ENCODE results near the gene TRAK1. TPM values are rescaled to one million over a fixed set of nuclear protein-coding genes. Genes with fewer than 3 reads are reported as not detected.

The TRAK1 gene
- total and polyA plus RNA-seq, 10 of the 15 experiments (the other 5 are each of a cell fraction or from before 2014, with no cell fraction given), result 6.6 to 46.2 (median 23.7) TPM

GRCh38 chr3:42236611-42237010 lies 145.5 kb downstream of the TRAK1 start (continued):
- TF ChIP-seq STAT3 (IDR thresholded peaks at IDR 0.05; ENCODE audit: low read depth, low read length) (no peak), ZNF592 (IDR thresholded peaks at IDR 0.05) (no peak), POLR2AphosphoS2 (IDR thresholded peaks at IDR 0.05; ENCODE audit: low read depth, low read length) (no peak), CREB1 (IDR thresholded peaks at IDR 0.05; ENCODE audit: low read depth) (no peak)

- intact Hi-C loops (cut with micrococcal nuclease; ENCODE audit: unreplicated experiment), result loop anchor here (2.0 to 5.0 kb wide), 2 partner anchors 295 to 354 kb away; no protein-coding TSS in a partner anchor
- Histone ChIP-seq H2AFZ (ENCODE audit: control insufficient read depth, low read depth, low read length) (no peak overlapping the region), H3K4me2 (ENCODE audit: control insufficient read depth, insufficient read depth) (no peak overlapping the region), H3K4me3 (no peak overlapping the region), H3K9me3 (replicated peaks; ENCODE audit: control insufficient read depth, insufficient read depth, low read length) (no peaks in the 10 kb centered on the region), H3K27ac (ENCODE audit: control insufficient read depth, insufficient read depth) (no peak overlapping the region), H3K36me3 (ENCODE audit: control insufficient read depth in 2 of 2, insufficient read depth in 2 of 2, low read length in 1 of 2) (no peaks in the 10 kb centered on the region), H3K9ac (ENCODE audit: control insufficient read depth, insufficient read depth, low read length) (no peak overlapping the region), H3K4me1 (ENCODE audit: control insufficient read depth, insufficient read depth, low read length) (0 out of 2 replicates have a peak, but pooled peaks cover 2% of the 10 kb centered on the region), H3K79me2 (ENCODE audit: control insufficient read depth, insufficient read depth, low read length) (no peaks in the 10 kb centered on the region), H4K20me1 (ENCODE audit: control insufficient read depth, insufficient read depth) (no peaks in the 10 kb centered on the region), H3K27me3 (replicated peaks in 1 of 2; ENCODE audit: control insufficient read depth in 2 of 2, insufficient read depth in 2 of 2, low read length in 1 of 2) (no peaks in the 10 kb centered on the region)
- ChIA-PET RAD21 (ENCODE audit: unreplicated experiment) (interaction anchor here (1.7 to 7.4 kb wide), 2 partner anchors 126 to 197 kb away, joined by 5 to 90 read pairs; no protein-coding TSS in a partner anchor), CTCF (interaction anchor here (0.6 to 4.6 kb wide), 5 partner anchors 11 to 306 kb away, joined by 3 to 162 read pairs (median 4); no protein-coding TSS in a partner anchor), SMC1A (ENCODE audit: uncharacterized antibody, unreplicated experiment) (interaction anchor here (1.2 to 6.0 kb wide), 4 partner anchors 36 to 299 kb away, joined by 3 to 110 read pairs (median 4); no protein-coding TSS in a partner anchor), POLR2A (no interaction called here)
- no peak for DNase-seq (ENCODE audit: low read depth, low spot score)
- in situ Hi-C loops (cut with MboI), result loop anchor here (5.0 kb wide), 2 partner anchors 196 to 291 kb away; no protein-coding TSS in a partner anchor
- no TSS peak for BruUV-seq (replicated peaks)
- ATAC-seq, result no peak
- no peak for FAIRE-seq
- WGBS (ENCODE audit: insufficient coverage, insufficient replicate concordance, low lambda C conversion rate, missing lambda C conversion rate), result 0% methylated on average over 1 of the region's 1 CpG
- no peak for TF ChIP-seq NR2F1 (conservative IDR thresholded peaks at IDR 0.05)
- TF ChIP-seq STAT3 (IDR thresholded peaks at IDR 0.05; ENCODE audit: low read depth, low read length), result no peak
- no peak for TF ChIP-seq MTA2 (IDR thresholded peaks at IDR 0.05; ENCODE audit: low read depth)
- no peak for TF ChIP-seq ETV6 (conservative IDR thresholded peaks at IDR 0.05 in 1 of 2, IDR thresholded peaks at IDR 0.05 in 1 of 2; ENCODE audit: borderline replicate concordance in 1 of 2, low read depth in 1 of 2)
Observed at GRCh38 chr3:42246091-42246490, 154.9 kb downstream of the TRAK1 start.

All from GM12878 (cell line).